A549 (cell line): ENCODE measurements around the gene EBF3. TPM values are rescaled to one million over a fixed set of nuclear protein-coding genes. Genes with fewer than 3 reads are reported as not detected.

Source experiments
- ATAC-seq, 2 experiments: fragments of 200-7000 bp in 1 of 2; fragments of >200 bp in 1 of 2; cut with Nextera tagmentation in 1 of 2; cut with Tn5 transposase in 1 of 2; 3 replicates each; pipeline versions ENCODE4 v1.8.0 to v1.9.1; 2018 to 2020; ENCODE audit warnings: mild to moderate bottlenecking in 1 of 2, moderate library complexity in 1 of 2
- CTCF ChIA-PET: fragments of 300-600 bp; sonication (Branson Sonifier 250); formaldehyde crosslinking; extraction: SDS; loops from one replicate; lab custom pipeline; 2021; ENCODE audit warnings: antibody characterized with exemption, inconsistent platforms; lab: Yijun Ruan, JAX
- POLR2A ChIA-PET: fragments of 350-600 bp; formaldehyde crosslinking; extraction: SDS; loops from one replicate; lab custom pipeline; 2021; ENCODE audit warnings: antibody characterized with exemption, inconsistent platforms; lab: Yijun Ruan, JAX
- DNase-seq, 2 experiments: peaks; one replicate each; pipeline versions ENCODE4 v3.0.0 to v3.0.0-alpha.2; 2011 to 2016; ENCODE audit warnings: low read depth in 1 of 2, low spot score in 1 of 2
- FAIRE-seq: peaks from 2 replicates; lab custom pipeline; 2011; peaks lifted over from hg19 to GRCh38; lab: Jason Lieb, UNC
- H3K27ac ChIP-seq, 2 experiments: fragments of >200 bp; sonication (Bioruptor Twin); formaldehyde crosslinking; 3 replicates each; pipeline ENCODE4 v1.5.1; 2016 to 2017
- H3K4me1 ChIP-seq: fragments of >200 bp; sonication (Bioruptor Twin); formaldehyde crosslinking; 3 replicates; pipeline ENCODE4 v1.6.1; 2016
- H3K4me2 ChIP-seq: fragments of >200 bp; sonication (Bioruptor Twin); formaldehyde crosslinking; 3 replicates; pipeline ENCODE4 v1.6.1; 2016
- H3K4me3 ChIP-seq: fragments of >200 bp; sonication (Bioruptor Twin); formaldehyde crosslinking; 3 replicates; pipeline ENCODE4 v1.5.1; 2016
- H3K9me3 ChIP-seq: fragments of >200 bp; sonication (Bioruptor Twin); formaldehyde crosslinking; 3 replicates; pipeline ENCODE4 v1.6.1; 2016
- BHLHE40 ChIP-seq: IDR thresholded peaks from 2 replicates; pipeline ENCODE4 v1.6.1; 2012; ENCODE audit warnings: low read depth, low read length, inconsistent platforms
- CBX8 ChIP-seq: fragments of 200-600 bp; sonication (generic); IDR thresholded peaks from 2 replicates; pipeline ENCODE4 v1.6.1; 2016
- CHD4 ChIP-seq: fragments of 200-600 bp; sonication (generic); IDR thresholded peaks from 2 replicates; pipeline ENCODE4 v1.6.1; 2016; ENCODE audit warnings: antibody characterized with exemption, mild to moderate bottlenecking, borderline replicate concordance
- ELK1 ChIP-seq: fragments of 150-350 bp; IDR thresholded peaks from 2 replicates; pipeline ENCODE4 v1.6.1; 2014; ENCODE audit warnings: low read depth, mild to moderate bottlenecking, low read length
- FOXS1 ChIP-seq: fragments of 250-450 bp; sonication (Bioruptor Pico); IDR thresholded peaks from 2 replicates; pipeline ENCODE4 v1.5.0; 2020; ENCODE audit warnings: mild to moderate bottlenecking, moderate library complexity
- HEYL ChIP-seq: fragments of 250-450 bp; sonication (Bioruptor Pico); IDR thresholded peaks from 2 replicates; pipeline ENCODE4 v1.8.0; 2021; ENCODE audit warnings: mild to moderate bottlenecking, moderate library complexity
- JUN ChIP-seq, 2 experiments: fragments of >200 bp; sonication (Bioruptor Twin); formaldehyde crosslinking; IDR thresholded peaks; 2 replicates in 1 of 2; 3 replicates in 1 of 2; pipeline ENCODE4 v1.6.1; 2016 to 2017
- MAZ ChIP-seq: fragments of 150-350 bp; IDR thresholded peaks from 2 replicates; pipeline ENCODE4 v1.6.1; 2014; ENCODE audit warnings: antibody characterized with exemption, low read depth, low read length, borderline replicate concordance
- MYC ChIP-seq: IDR thresholded peaks from 2 replicates; pipeline ENCODE4 v1.6.1; 2012; ENCODE audit warnings: mild to moderate bottlenecking, inconsistent platforms, low read length, improper control_type of control experiment, borderline replicate concordance
- NPAS2 ChIP-seq: fragments of 250-450 bp; sonication (Bioruptor Pico); IDR thresholded peaks from 2 replicates; pipeline ENCODE4 v1.8.0; 2022; ENCODE audit warnings: mild to moderate bottlenecking, moderate library complexity, borderline replicate concordance
- NR3C1 ChIP-seq: fragments of >200 bp; sonication (Bioruptor Twin); formaldehyde crosslinking; IDR thresholded peaks from 3 replicates; pipeline ENCODE4 v1.6.1; 2017
- PBX3 ChIP-seq: IDR thresholded peaks from 2 replicates; pipeline ENCODE4 v1.6.1; 2012
- PHF8 ChIP-seq: fragments of 200-600 bp; sonication (generic); IDR thresholded peaks from 2 replicates; pipeline ENCODE4 v1.6.1; 2016; ENCODE audit warnings: low read depth, mild to moderate bottlenecking, antibody characterized with exemption, moderate library complexity, borderline replicate concordance
- POLR2A ChIP-seq: IDR thresholded peaks from 2 replicates; pipeline ENCODE4 v1.6.1; 2012; ENCODE audit warnings: mild to moderate bottlenecking, low read length
- RNF2 ChIP-seq: fragments of 200-600 bp; sonication (generic); IDR thresholded peaks from 2 replicates; pipeline ENCODE4 v1.6.1; 2016; ENCODE audit warnings: low read depth, mild to moderate bottlenecking, antibody characterized with exemption, moderate library complexity, borderline replicate concordance
- ZC3H11A ChIP-seq: fragments of 450-650 bp; IDR thresholded peaks from 2 replicates; pipeline ENCODE4 v1.6.1; 2014; ENCODE audit warnings: antibody characterized with exemption, mild to moderate bottlenecking
- ZFP36 ChIP-seq: fragments of 450-650 bp; IDR thresholded peaks from 2 replicates; pipeline ENCODE4 v1.6.1; 2014; ENCODE audit warnings: borderline replicate concordance; ENCODE audit not compliant: partially characterized antibody
- WGBS: methylation state at CpG from one replicate; pipeline ENCODE4 v1.1.6; 2017; ENCODE audit errors: missing lambda C conversion rate; 5-methylcytosine and 5-hydroxymethylcytosine counted together
- polyA plus RNA-seq, 4 experiments: library from polyadenylated mRNA; depleted of rRNA in 3 of 4; stranded (reverse); fragments of >200 nt; fragmentation: RNase III in 1 of 4; extraction: RNeasy Plus Mini Kit Qiagen cat#74134 plus additional on column Dnase treatment in 1 of 4; gene quantifications; 2 replicates in 3 of 4; 3 replicates in 1 of 4; pipeline ENCODE4 v1.2.3, GENCODE V29; 2011 to 2017
- TF ChIP-seq, protein P1 (sequence below): fragments of >200 bp; sonication (Bioruptor Twin); formaldehyde crosslinking; IDR thresholded peaks from 2 replicates; pipeline ENCODE4 v1.6.1; 2016
- TF ChIP-seq, protein P2 (sequence below): fragments of 250-450 bp; sonication (Bioruptor Pico); IDR thresholded peaks from 2 replicates; pipeline ENCODE4 v1.5.0; 2021; ENCODE audit warnings: mild to moderate bottlenecking, moderate library complexity, borderline replicate concordance

Gene EBF3
- polyA plus RNA-seq, 2 of the 4 experiments (the other 2 are of a cell fraction) = 0.12 TPM; not detected in 1

GRCh38 chr10:129914153-129914855 is 49.8 kb downstream of the EBF3 start:
- no peaks in the 10 kb centered on the region for H3K4me1 ChIP-seq
- TF ChIP-seq ELK1 (no peak), PBX3 (no peak), NPAS2 (no peak), BHLHE40 (no peak), CBX8 (no peak), ZFP36 (no peak), PHF8 (no peak), JUN (IDR thresholded peaks at IDR 0.05) (no peak), CHD4 (no peak), MYC (no peak), MAZ (no peak), HEYL (no peak), ZC3H11A (no peak), FOXS1 (CRISPR knock-in tag) (no peak)
- TF ChIP-seq, protein P1, sequence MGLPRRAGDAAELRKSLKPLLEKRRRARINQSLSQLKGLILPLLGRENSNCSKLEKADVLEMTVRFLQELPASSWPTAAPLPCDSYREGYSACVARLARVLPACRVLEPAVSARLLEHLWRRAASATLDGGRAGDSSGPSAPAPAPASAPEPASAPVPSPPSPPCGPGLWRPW = no peak
- TF ChIP-seq, protein P2, sequence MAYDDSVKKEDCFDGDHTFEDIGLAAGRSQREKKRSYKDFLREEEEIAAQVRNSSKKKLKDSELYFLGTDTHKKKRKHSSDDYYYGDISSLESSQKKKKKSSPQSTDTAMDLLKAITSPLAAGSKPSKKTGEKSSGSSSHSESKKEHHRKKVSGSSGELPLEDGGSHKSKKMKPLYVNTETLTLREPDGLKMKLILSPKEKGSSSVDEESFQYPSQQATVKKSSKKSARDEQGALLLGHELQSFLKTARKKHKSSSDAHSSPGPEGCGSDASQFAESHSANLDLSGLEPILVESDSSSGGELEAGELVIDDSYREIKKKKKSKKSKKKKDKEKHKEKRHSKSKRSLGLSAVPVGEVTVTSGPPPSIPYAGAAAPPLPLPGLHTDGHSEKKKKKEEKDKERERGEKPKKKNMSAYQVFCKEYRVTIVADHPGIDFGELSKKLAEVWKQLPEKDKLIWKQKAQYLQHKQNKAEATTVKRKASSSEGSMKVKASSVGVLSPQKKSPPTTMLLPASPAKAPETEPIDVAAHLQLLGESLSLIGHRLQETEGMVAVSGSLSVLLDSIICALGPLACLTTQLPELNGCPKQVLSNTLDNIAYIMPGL = no peak
- H3K27ac ChIP-seq = no peak overlapping the region
- FAIRE-seq (no peak), DNase-seq (no peak), ATAC-seq (no peak)
- no peak overlapping the region for H3K4me2 ChIP-seq
- CTCF ChIA-PET = no interaction called here
- H3K9me3 ChIP-seq = no peaks in the 10 kb centered on the region
- no peak overlapping the region for H3K4me3 ChIP-seq
- 63% methylated on average over 11 of the region's 19 CpGs for WGBS
- POLR2A ChIA-PET = no interaction called here

DNA sequence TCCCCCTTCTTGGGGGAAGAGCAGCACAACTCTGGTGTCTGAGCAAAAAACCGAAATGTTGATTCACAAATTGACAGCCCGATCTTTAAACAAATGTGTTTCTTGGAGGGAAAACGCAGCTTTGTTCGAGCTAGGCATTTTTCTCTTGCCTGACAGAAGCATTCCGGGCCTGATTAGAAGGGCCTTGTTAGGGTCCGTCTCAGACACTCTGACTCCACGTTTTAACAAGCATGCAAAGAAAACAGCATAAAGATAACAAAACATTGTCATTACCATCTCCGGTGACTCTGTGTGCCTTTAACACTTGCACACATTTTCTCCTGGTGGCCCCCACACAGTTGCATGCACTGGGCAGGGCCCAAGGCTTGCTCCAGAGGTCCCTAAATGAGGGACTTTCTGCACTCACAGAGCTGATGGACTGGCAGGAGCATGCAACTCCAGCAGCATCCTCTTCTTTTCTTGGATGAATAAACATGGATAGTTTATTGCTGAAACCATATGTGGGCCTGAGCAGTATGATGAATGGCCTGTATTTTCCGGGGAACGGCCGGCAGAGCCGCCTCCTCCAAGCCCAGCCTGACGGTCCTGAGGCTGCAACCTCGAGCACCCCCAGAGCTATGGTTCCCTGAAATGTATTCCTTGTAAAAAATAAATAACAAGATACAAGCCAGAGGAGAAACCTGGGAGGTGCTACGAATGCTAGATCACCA is 50.9 kb downstream of the EBF3 start:
- Histone ChIP-seq H3K27ac (no peak overlapping the region), H3K9me3 (no peaks in the 10 kb centered on the region), H3K4me3 (no peak overlapping the region), H3K4me1 (no peaks in the 10 kb centered on the region), H3K4me2 (no peak overlapping the region)
- FAIRE-seq (no peak), ATAC-seq (no peak), DNase-seq (no peak)
- 43% methylated on average over 15 of the region's 15 CpGs for WGBS
- ChIA-PET CTCF (no interaction called here), POLR2A (no interaction called here)
- no peak for TF ChIP-seq POLR2A
- no peak for TF ChIP-seq NR3C1
- TF ChIP-seq RNF2 = no peak
- TF ChIP-seq NPAS2 = no peak
